DOHH2 (cell line): ENCODE results near the gene METAP1D.
"Not testable (repeated sequence)": the region's sequence is repeated elsewhere in the genome, so short reads cannot be mapped to it uniquely, and the experiment has no call there.

Experiments
- H3F3A ChIP-seq: fragments of 200-600 bp; sonication (generic), shearing (Covaris generic); 2 replicates; pipeline ENCODE4 v1.6.0; 2016; ENCODE audit warnings: antibody characterized with exemption, mild to moderate bottlenecking; ENCODE audit not compliant: control insufficient read depth, insufficient read depth
- H3K27ac ChIP-seq: fragments of 200-600 bp; sonication (generic); 2 replicates; pipeline ENCODE4 v1.5.1; 2014; ENCODE audit warnings: low read depth, mild to moderate bottlenecking, low read length, moderate library complexity
- H3K27me3 ChIP-seq: fragments of 200-600 bp; sonication (generic); 2 replicates; pipeline ENCODE4 v1.6.1; 2014; ENCODE audit warnings: mild to moderate bottlenecking, low read length, mixed read lengths; ENCODE audit not compliant: control insufficient read depth
- H3K36me3 ChIP-seq: fragments of 200-600 bp; sonication (generic); 2 replicates; pipeline ENCODE4 v1.6.1; 2014; ENCODE audit warnings: mild to moderate bottlenecking, low read length, moderate library complexity, mixed read lengths; ENCODE audit not compliant: control insufficient read depth
- H3K4me1 ChIP-seq: fragments of 200-600 bp; sonication (generic); 2 replicates; pipeline ENCODE4 v1.6.1; 2014; ENCODE audit warnings: mild to moderate bottlenecking, low read length, mixed read lengths; ENCODE audit not compliant: control insufficient read depth
- H3K4me2 ChIP-seq: fragments of 200-600 bp; sonication (generic); 2 replicates; pipeline ENCODE4 v1.6.0; 2014; ENCODE audit warnings: mild to moderate bottlenecking, low read length, moderate library complexity
- H3K4me3 ChIP-seq: fragments of 200-600 bp; sonication (generic); 2 replicates; pipeline ENCODE4 v1.5.1; 2014; ENCODE audit warnings: mild to moderate bottlenecking, low read length, mixed read lengths
- H3K79me2 ChIP-seq: fragments of 200-600 bp; sonication (generic); 2 replicates; pipeline ENCODE4 v1.6.1; 2014; ENCODE audit warnings: mild to moderate bottlenecking, low read length, mixed read lengths; ENCODE audit not compliant: control insufficient read depth
- H3K9me2 ChIP-seq: fragments of 200-600 bp; sonication (generic); replicated peaks from 2 replicates; pipeline ENCODE4 v1.6.1; 2014; ENCODE audit warnings: mild to moderate bottlenecking, low read length, mixed read lengths; ENCODE audit not compliant: control insufficient read depth
- H3K9me3 ChIP-seq: fragments of 200-600 bp; sonication (generic); 2 replicates; pipeline ENCODE4 v1.6.1; 2014; ENCODE audit warnings: antibody characterized with exemption, low read length, mixed read lengths; ENCODE audit not compliant: control insufficient read depth, insufficient read depth
- H4K20me1 ChIP-seq: fragments of 200-600 bp; sonication (generic); 2 replicates; pipeline ENCODE4 v1.6.0; 2014; ENCODE audit warnings: low read depth, mild to moderate bottlenecking, antibody characterized with exemption, low read length, moderate library complexity; ENCODE audit not compliant: control insufficient read depth, insufficient read depth
- CTCF ChIP-seq: fragments of 200-600 bp; sonication (generic); IDR thresholded peaks from one replicate; pipeline ENCODE4 v1.5.1; 2014; ENCODE audit warnings: antibody characterized with exemption, mild to moderate bottlenecking, low read depth, low read length; ENCODE audit not compliant: poor library complexity, severe bottlenecking
- EZH2phosphoT487 ChIP-seq: fragments of 200-600 bp; sonication (generic); IDR thresholded peaks from 2 replicates; pipeline ENCODE4 v1.6.1; 2017; ENCODE audit warnings: borderline replicate concordance, mild to moderate bottlenecking, antibody characterized with exemption, low read length, moderate library complexity, mixed read lengths

Gene METAP1D

GRCh38 chr2:172066394-172066886 is 66.7 kb downstream of the METAP1D start:
- Histone ChIP-seq H3K4me3 (no peak overlapping the region), H3F3A (no peaks in the 10 kb centered on the region), H3K9me2 (no peaks in the 10 kb centered on the region), H3K4me2 (no peak overlapping the region), H3K27me3 (no peaks in the 10 kb centered on the region), H3K79me2 (no peaks in the 10 kb centered on the region), H3K27ac (no peak overlapping the region), H3K9me3 (no peaks in the 10 kb centered on the region), H4K20me1 (no peaks in the 10 kb centered on the region), H3K36me3 (no peaks in the 10 kb centered on the region), H3K4me1 (no peaks in the 10 kb centered on the region)
- no peak for TF ChIP-seq CTCF
- TF ChIP-seq EZH2phosphoT487: no peak

GRCh38 chr2:172067905-172068304 is 68.2 kb downstream of the METAP1D start:
- not testable (repeated sequence) for H3K36me3 ChIP-seq, H3K27ac ChIP-seq, H4K20me1 ChIP-seq, H3K4me3 ChIP-seq, H3K79me2 ChIP-seq, H3F3A ChIP-seq, H3K4me1 ChIP-seq, H3K9me2 ChIP-seq, H3K9me3 ChIP-seq, H3K4me2 ChIP-seq, H3K27me3 ChIP-seq

GRCh38 chr2:172070936-172071335 is 71.2 kb downstream of the METAP1D start:
- Histone ChIP-seq H3K9me2 (no peaks in the 10 kb centered on the region), H3K4me3 (no peak overlapping the region), H3K36me3 (no peaks in the 10 kb centered on the region), H3K27ac (no peak overlapping the region), H3K9me3 (no peaks in the 10 kb centered on the region), H3F3A (no peaks in the 10 kb centered on the region), H3K4me1 (no peaks in the 10 kb centered on the region), H4K20me1 (no peaks in the 10 kb centered on the region), H3K79me2 (no peaks in the 10 kb centered on the region), H3K4me2 (no peak overlapping the region), H3K27me3 (no peaks in the 10 kb centered on the region)
- no peak for TF ChIP-seq EZH2phosphoT487
- no peak for TF ChIP-seq CTCF

- TF ChIP-seq EZH2phosphoT487: no peak
- TF ChIP-seq CTCF: no peak
- H3K27me3 ChIP-seq: no peaks in the 10 kb centered on the region
- H3K79me2 ChIP-seq: no peaks in the 10 kb centered on the region
- no peaks in the 10 kb centered on the region for H3K9me2 ChIP-seq
- no peak overlapping the region for H3K4me3 ChIP-seq
- H3K4me2 ChIP-seq: no peak overlapping the region
- H3K27ac ChIP-seq: no peak overlapping the region
- H3K9me3 ChIP-seq: no peaks in the 10 kb centered on the region
- no peaks in the 10 kb centered on the region for H3K36me3 ChIP-seq
- no peaks in the 10 kb centered on the region for H4K20me1 ChIP-seq
- H3F3A ChIP-seq: no peaks in the 10 kb centered on the region
- H3K4me1 ChIP-seq: no peaks in the 10 kb centered on the region
Measured at GRCh38 chr2:172072303-172072702, 72.5 kb downstream of the METAP1D start.
